Heart right ventricle (tissue), 16 donors: ENCODE measurements around the gene ATP13A4. TPM values are rescaled to one million over a fixed set of nuclear protein-coding genes. Genes with fewer than 3 reads are reported as not detected.

Source experiments
- ATAC-seq, 8 donors: fragments of 200-7000 bp; cut with Tn5 transposase; one replicate each; pipeline ENCODE4 v1.9.1; 2020; ENCODE audit warnings: mild to moderate bottlenecking in 8 of 8, moderate library complexity in 8 of 8, moderate number of reproducible peaks in 1 of 8
- DNase-seq, 2 donors: peaks; one replicate each; pipeline ENCODE4 v3.0.0-alpha.2; 2020
- H3K27ac ChIP-seq, 10 donors: fragments of 200-600 bp; sonication (generic) in 2 of 10; one replicate each; pipeline versions ENCODE4 v1.5.0 to v1.8.0; 2020 to 2022; ENCODE audit warnings: mild to moderate bottlenecking in 3 of 10
- H3K27me3 ChIP-seq, 7 donors: fragments of 200-600 bp; one replicate each; pipeline ENCODE4 v1.8.0; 2021 to 2022; ENCODE audit warnings: mild to moderate bottlenecking in 2 of 7
- H3K36me3 ChIP-seq, 9 donors: fragments of 200-600 bp; sonication (generic) in 1 of 9; one replicate each; pipeline versions ENCODE4 v1.5.0 to v1.8.0; 2020 to 2022; ENCODE audit warnings: mild to moderate bottlenecking in 2 of 9
- H3K4me1 ChIP-seq, 9 donors: fragments of 200-600 bp; sonication (generic) in 1 of 9; one replicate each; pipeline versions ENCODE4 v1.5.0 to v1.8.0; 2020 to 2022; ENCODE audit warnings: mild to moderate bottlenecking in 4 of 9
- H3K4me3 ChIP-seq, 10 donors: fragments of 200-600 bp; sonication (generic) in 2 of 10; one replicate each; pipeline versions ENCODE4 v1.5.0 to v1.8.0; 2020 to 2022; ENCODE audit warnings: mild to moderate bottlenecking in 7 of 10, moderate library complexity in 2 of 10
- H3K9me3 ChIP-seq, 11 donors: fragments of 200-600 bp in 10 of 11; sonication (generic) in 2 of 11; one replicate each; pipeline versions ENCODE4 v1.5.0 to v1.8.0; 2013 to 2022; ENCODE audit warnings: mild to moderate bottlenecking in 2 of 11, control low read depth in 1 of 11, moderate library complexity in 1 of 11
- WGBS, 2 donors: extraction: QIAGEN DNeasy Blood & Tissue Kit; methylation state at CpG; one replicate each; pipeline ENCODE4 v1.1.7; 2013; ENCODE audit warnings: inconsistent platforms in 1 of 2; 5-methylcytosine and 5-hydroxymethylcytosine counted together
- intact Hi-C, 10 donors: fragments of 100-400 bp; cut with DNase I; formaldehyde crosslinking; loops; one replicate each; pipeline versions ENCODE4 v1.11.1 to v1.14.2; 2022
- polyA plus RNA-seq, 2 donors: library from polyadenylated mRNA; stranded (reverse); fragments of 200-250 nt; gene quantifications; one replicate each; pipeline ENCODE4 v1.2.3, GENCODE V29; 2013
- total RNA-seq, 10 donors: library from RNA; stranded (reverse); fragmentation: NEBNext Ultra II Directional in 3 of 10; extraction: Animal tissue kit (Norgen Biotek cat#: 25700) in 3 of 10; gene quantifications; one replicate each; pipeline versions ENCODE4 v1.2.1 to v1.2.4, GENCODE V29; 2021 to 2023
- TF ChIP-seq, protein P1 (sequence below), 9 donors: fragments of 200-600 bp; sonication (generic) in 2 of 9; IDR thresholded peaks; one replicate each; pipeline versions ENCODE4 v1.5.0 to v1.8.0; 2021 to 2022; ENCODE audit warnings: antibody characterized with exemption in 9 of 9, mild to moderate bottlenecking in 5 of 9, moderate library complexity in 1 of 9
- donor health status: Arrhythmogenic right ventricular cardiomyopathy.
- donor health status: ischemic (EF 13 %, LVEDD 7.1; RV severe dilation, severe dysfunction).
- donor health status: healthy with polysubstance abuse.
- donor health status: DM: no; HTN: yes; CAD: no.
- donor health status: DM: no; HTN: no; CAD: no.
- donor health status: ischemic (EF 25% LVEDD 6.9; RV normal size, moderate dysfunction).
- donor health status: ischemic (EF 25% LVEDD 5.7; RV mildly dilated, moderate dysfunction).
- donor health status: healthy.
- donor health status: DM: yes; HTN: yes; CAD: no.
- donor health status: Ischemic cardiomyopathy.
- donor health status: ischemic (EF 35%, LVEDD 5.7; RV mildly dilated, moderate dysfunction).
- donor health status: nonischemic (EF 11% LVEDD 7.7; RV severe dilation, severe dysfunction).
- donor health status: DM: yes; HTN: yes; CAD: no.
- donor health status: PGD.
- donor health status: ischemic (EF 29% LVEDD 5.4; RV normal size, mild dysfunction).
- donor health status: nonischemic (EF 23%, LVEDD 6.1; RV moderate dilation, normal function).

ATP13A4 gene
- total and polyA plus RNA-seq, 12 donors: 0.01 to 0.52 (median 0.19) TPM; not detected in 2

DNA sequence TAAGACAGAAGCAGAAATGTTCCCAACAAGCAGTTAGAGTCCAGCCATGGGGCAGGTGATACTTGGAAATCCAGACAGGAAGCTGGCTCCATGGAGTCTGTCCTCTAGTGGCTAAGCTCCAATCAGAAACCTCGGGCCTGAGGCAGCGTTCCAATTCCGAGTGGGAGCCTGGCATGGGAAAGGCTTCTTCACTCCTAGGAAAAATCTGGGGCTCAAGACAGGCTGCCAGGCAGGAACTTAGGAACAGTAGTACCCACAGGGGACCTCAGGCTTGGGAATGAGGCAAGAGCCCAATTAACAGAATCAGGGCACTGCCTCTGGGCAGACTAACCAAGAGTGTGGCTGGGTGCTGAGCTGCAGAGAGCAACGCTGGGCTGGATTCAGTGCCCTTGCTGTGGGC lies 6.2 kb upstream of the ATP13A4 start:
- no peaks in the 10 kb centered on the region for H3K9me3 ChIP-seq
- peak; percentile 9 to 24 for DNase-seq
- H3K27ac ChIP-seq: no peak overlapping the region
- ATAC-seq: peak in 4 of 8 donors; percentile 56 to 83 (median 58)
- no peaks in the 10 kb centered on the region for H3K27me3 ChIP-seq
- TF ChIP-seq, protein P1, sequence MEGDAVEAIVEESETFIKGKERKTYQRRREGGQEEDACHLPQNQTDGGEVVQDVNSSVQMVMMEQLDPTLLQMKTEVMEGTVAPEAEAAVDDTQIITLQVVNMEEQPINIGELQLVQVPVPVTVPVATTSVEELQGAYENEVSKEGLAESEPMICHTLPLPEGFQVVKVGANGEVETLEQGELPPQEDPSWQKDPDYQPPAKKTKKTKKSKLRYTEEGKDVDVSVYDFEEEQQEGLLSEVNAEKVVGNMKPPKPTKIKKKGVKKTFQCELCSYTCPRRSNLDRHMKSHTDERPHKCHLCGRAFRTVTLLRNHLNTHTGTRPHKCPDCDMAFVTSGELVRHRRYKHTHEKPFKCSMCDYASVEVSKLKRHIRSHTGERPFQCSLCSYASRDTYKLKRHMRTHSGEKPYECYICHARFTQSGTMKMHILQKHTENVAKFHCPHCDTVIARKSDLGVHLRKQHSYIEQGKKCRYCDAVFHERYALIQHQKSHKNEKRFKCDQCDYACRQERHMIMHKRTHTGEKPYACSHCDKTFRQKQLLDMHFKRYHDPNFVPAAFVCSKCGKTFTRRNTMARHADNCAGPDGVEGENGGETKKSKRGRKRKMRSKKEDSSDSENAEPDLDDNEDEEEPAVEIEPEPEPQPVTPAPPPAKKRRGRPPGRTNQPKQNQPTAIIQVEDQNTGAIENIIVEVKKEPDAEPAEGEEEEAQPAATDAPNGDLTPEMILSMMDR (IDR thresholded peaks at IDR 0.05): no peak
- WGBS, 2 donors: 37 to 45% methylated on average over 4 of the region's 4 CpGs
- H3K4me3 ChIP-seq: no peak overlapping the region
- no peaks in the 10 kb centered on the region for H3K36me3 ChIP-seq
- peaks cover 0 to 7% (median 0%) of the 10 kb centered on the region in 9 donors for H3K4me1 ChIP-seq
- intact Hi-C loops: loop anchor here in 7 of 10 donors (10.0 kb wide), 4 partner anchors 96 to 996 kb away; no protein-coding TSS in a partner anchor

DNA sequence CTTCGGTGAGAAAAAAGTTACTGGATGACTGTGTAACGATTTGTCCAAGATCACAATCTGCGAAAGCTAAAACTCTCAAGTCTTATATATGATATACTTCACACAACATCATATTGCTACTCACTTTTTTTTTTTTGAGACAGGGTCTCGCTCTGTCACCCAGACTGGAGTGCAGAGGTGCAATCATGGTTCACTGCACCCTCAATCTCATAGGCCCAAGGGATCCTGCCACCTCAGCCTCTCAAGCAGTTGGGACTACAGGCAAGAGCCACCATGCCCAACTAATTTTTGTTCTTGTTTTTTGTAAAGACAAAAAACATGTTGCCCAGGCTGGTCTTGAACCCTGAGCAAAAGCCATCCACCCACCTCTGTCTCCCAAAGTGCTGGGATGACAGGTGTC lies 5.4 kb upstream of the ATP13A4 start:
- Histone ChIP-seq H3K36me3 (no peaks in the 10 kb centered on the region), H3K4me1 (peaks cover 0 to 7% (median 0%) of the 10 kb centered on the region in 9 donors), H3K27ac (no peak overlapping the region), H3K9me3 (no peaks in the 10 kb centered on the region), H3K27me3 (no peaks in the 10 kb centered on the region), H3K4me3 (no peak overlapping the region)
- DNase-seq: no peak
- ATAC-seq: no peak
- intact Hi-C loops: loop anchor here in 7 of 10 donors (10.0 kb wide), 4 partner anchors 95 to 995 kb away; no protein-coding TSS in a partner anchor
- WGBS, 2 donors: 95 to 98% methylated on average over 4 of the region's 4 CpGs
- TF ChIP-seq, protein P1 (IDR thresholded peaks at IDR 0.05): no peak

DNA sequence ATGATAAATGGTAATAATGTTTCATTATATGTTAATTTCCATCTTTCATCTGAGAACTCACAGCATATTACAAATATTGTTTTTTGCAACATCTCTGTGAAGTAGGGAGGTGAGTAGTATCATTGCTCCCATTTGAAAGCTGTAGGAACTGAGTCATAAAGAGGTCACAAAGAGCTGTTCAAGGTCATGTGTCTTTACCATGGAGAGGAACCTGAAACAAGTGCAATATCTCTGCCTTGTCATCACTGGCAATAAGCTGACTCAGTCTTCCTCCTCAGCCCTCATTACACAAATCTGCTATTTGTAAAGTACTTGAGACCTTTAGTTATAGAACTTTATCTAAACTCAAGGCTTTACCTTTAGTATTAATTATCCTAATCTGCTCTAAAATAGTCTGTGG lies 4.4 kb upstream of the ATP13A4 start:
- Histone ChIP-seq H3K4me1 (peaks cover 0 to 7% (median 0%) of the 10 kb centered on the region in 9 donors), H3K27me3 (no peaks in the 10 kb centered on the region), H3K27ac (no peak overlapping the region), H3K9me3 (no peaks in the 10 kb centered on the region), H3K36me3 (no peaks in the 10 kb centered on the region), H3K4me3 (no peak overlapping the region)
- ATAC-seq (no peak), DNase-seq (no peak)
- intact Hi-C loops: no loop called here
- TF ChIP-seq, protein P1 (IDR thresholded peaks at IDR 0.05): no peak

DNA sequence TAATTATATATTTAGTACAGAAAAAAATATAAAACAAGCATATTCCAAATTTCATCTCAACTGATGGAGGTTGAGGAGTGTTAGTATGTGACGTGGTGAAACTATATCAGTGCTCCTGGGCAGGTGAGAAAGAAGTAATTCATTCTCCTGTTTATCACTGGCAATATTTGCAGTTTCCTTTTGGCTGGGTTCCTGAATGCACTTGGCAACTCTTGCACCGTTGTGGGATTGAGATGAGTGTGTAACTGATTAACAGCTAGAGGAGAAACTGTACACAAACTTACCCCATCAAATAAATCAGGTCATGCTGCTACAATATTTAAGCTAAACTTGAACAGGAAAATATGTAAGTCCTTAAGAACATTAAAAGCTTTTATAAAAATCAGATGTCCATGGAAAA lies 2.1 kb upstream of the ATP13A4 start:
- Histone ChIP-seq H3K36me3 (no peaks in the 10 kb centered on the region), H3K4me1 (peaks cover 0 to 7% (median 0%) of the 10 kb centered on the region in 9 donors), H3K9me3 (no peaks in the 10 kb centered on the region), H3K27ac (no peak overlapping the region), H3K4me3 (no peak overlapping the region), H3K27me3 (no peaks in the 10 kb centered on the region)
- intact Hi-C loops: no loop called here
- TF ChIP-seq, protein P1 (IDR thresholded peaks at IDR 0.05): no peak
- no peak for DNase-seq
- no peak for ATAC-seq
- WGBS, 2 donors: 21 to 27% methylated on average over 2 of the region's 2 CpGs
